OCI-LY3 (cell line): ENCODE results near the gene IDH3G.

ENCODE experiments used
- CTCF ChIP-seq: fragments of 200-600, 300-600 bp; sonication (generic); IDR thresholded peaks from 2 replicates; pipeline ENCODE4 v1.5.1; 2014; ENCODE audit warnings: antibody characterized with exemption, low read length, low read depth
- EZH2phosphoT487 ChIP-seq: fragments of 200-600 bp; shearing (Covaris generic); IDR thresholded peaks from 2 replicates; pipeline ENCODE4 v1.6.1; 2018; ENCODE audit warnings: antibody characterized with exemption, mixed run types, low read depth

- TF ChIP-seq CTCF (no peak), EZH2phosphoT487 (no peak)
Observed at GRCh38 chrX:153772316-153773217, 21.6 kb downstream of the IDH3G start.
